ENCODE results near the gene TNFRSF4.

- TF ChIP-seq CTCF (IDR thresholded peaks at IDR 0.05), result no peak
- TF ChIP-seq EZH2 (IDR thresholded peaks at IDR 0.05; ENCODE audit: borderline replicate concordance, insufficient read depth, low read depth, low read length, poor library complexity, severe bottlenecking), result no peak
These were observed 19.0 kb upstream of the TNFRSF4 start for GRCh38 chr1:1232796-1233566.
